Measurements from ENCODE around the gene EN2. TPM values are rescaled to one million over a fixed set of nuclear protein-coding genes. Genes with fewer than 3 reads are reported as not detected.

EN2 gene
- total RNA-seq, 6 experiments from 2014 or later = not detected

- no peaks in the 10 kb centered on the region for H3K36me3 ChIP-seq
- intact Hi-C loops (cut with DNase I) = no loop called here
- WGBS (ENCODE audit: insufficient coverage, low coverage, low lambda C conversion rate, missing lambda C conversion rate) = 12% methylated on average over 13 of the region's 24 CpGs
- no peak for DNase-seq
- peaks cover 20 to 57% of the 10 kb centered on the region in 2 donors for H3K27me3 ChIP-seq
- no peak overlapping the region for H3K27ac ChIP-seq
- no peak overlapping the region for H3K4me3 ChIP-seq
- ATAC-seq = no peak
- peaks cover 0 to 21% (median 0%) of the 10 kb centered on the region in 4 donors for H3K4me1 ChIP-seq
- no peaks in the 10 kb centered on the region for H3K9me3 ChIP-seq
- TF ChIP-seq CTCF (IDR thresholded peaks at IDR 0.05) = no peak
- TF ChIP-seq POLR2A (IDR thresholded peaks at IDR 0.05) = no peak
These were observed 13.0 kb downstream of the EN2 start for GRCh38 chr7:155470686-155471638.

GRCh38 chr7:155471718-155472117 lies 13.8 kb downstream of the EN2 start:
- peaks cover 0 to 13% (median 0%) of the 10 kb centered on the region in 4 donors for H3K4me1 ChIP-seq
- 10% methylated on average over 11 of the region's 11 CpGs for WGBS (ENCODE audit: insufficient coverage, low coverage, low lambda C conversion rate, missing lambda C conversion rate)
- no peaks in the 10 kb centered on the region for H3K9me3 ChIP-seq
- no peak overlapping the region for H3K4me3 ChIP-seq
- intact Hi-C loops (cut with DNase I) = no loop called here
- TF ChIP-seq CTCF (IDR thresholded peaks at IDR 0.05) (no peak), POLR2A (IDR thresholded peaks at IDR 0.05) (no peak)
- DNase-seq (no peak), ATAC-seq (no peak)
- H3K27me3 ChIP-seq = peaks cover 12 to 50% of the 10 kb centered on the region in 2 donors
- H3K27ac ChIP-seq = no peak overlapping the region
- no peaks in the 10 kb centered on the region for H3K36me3 ChIP-seq

- Histone ChIP-seq H3K4me3 (no peak overlapping the region), H3K36me3 (no peaks in the 10 kb centered on the region), H3K27me3 (peaks cover 0 to 7% of the 10 kb centered on the region in 2 donors), H3K4me1 (no peaks in the 10 kb centered on the region), H3K27ac (no peak overlapping the region), H3K9me3 (no peaks in the 10 kb centered on the region)
- 73% methylated on average over 4 of the region's 4 CpGs for WGBS (ENCODE audit: insufficient coverage, low coverage, low lambda C conversion rate, missing lambda C conversion rate)
- DNase-seq = no peak
- no peak for ATAC-seq
- intact Hi-C loops (cut with DNase I) = no loop called here
- no peak for TF ChIP-seq POLR2A (IDR thresholded peaks at IDR 0.05)
- TF ChIP-seq CTCF (IDR thresholded peaks at IDR 0.05) = no peak
These were observed 19.5 kb downstream of the EN2 start for GRCh38 chr7:155477476-155477875.

- no peak for ATAC-seq
- H3K4me1 ChIP-seq = no peaks in the 10 kb centered on the region
- WGBS (ENCODE audit: insufficient coverage, low coverage, low lambda C conversion rate, missing lambda C conversion rate) = 63% methylated on average over 3 of the region's 11 CpGs
- intact Hi-C loops (cut with DNase I) = no loop called here
- H3K27me3 ChIP-seq = no peaks in the 10 kb centered on the region
- H3K27ac ChIP-seq = no peak overlapping the region
- DNase-seq = no peak
- no peak overlapping the region for H3K4me3 ChIP-seq
- no peaks in the 10 kb centered on the region for H3K9me3 ChIP-seq
- no peaks in the 10 kb centered on the region for H3K36me3 ChIP-seq
- TF ChIP-seq POLR2A (IDR thresholded peaks at IDR 0.05) (no peak), CTCF (IDR thresholded peaks at IDR 0.05) (no peak)
These were observed 23.8 kb downstream of the EN2 start for GRCh38 chr7:155481764-155482163.

Measured in right lobe of liver (tissue), 6 donors.